Stimulated activated CD8-positive, alpha-beta memory T cell treated with anti-CD3 and anti-CD28 coated beads, Interleukin-4, amount 100 ng/mL, for 4 hours (primary cell): Measurements from ENCODE around the gene HOXD10.

ENCODE experiments used
- DNase-seq, 2 donors: peaks; one replicate each; pipeline ENCODE4 v3.0.0-alpha.2; 2020; ENCODE audit warnings: low read depth in 2 of 2, low spot score in 1 of 2

HOXD10 gene

DNA sequence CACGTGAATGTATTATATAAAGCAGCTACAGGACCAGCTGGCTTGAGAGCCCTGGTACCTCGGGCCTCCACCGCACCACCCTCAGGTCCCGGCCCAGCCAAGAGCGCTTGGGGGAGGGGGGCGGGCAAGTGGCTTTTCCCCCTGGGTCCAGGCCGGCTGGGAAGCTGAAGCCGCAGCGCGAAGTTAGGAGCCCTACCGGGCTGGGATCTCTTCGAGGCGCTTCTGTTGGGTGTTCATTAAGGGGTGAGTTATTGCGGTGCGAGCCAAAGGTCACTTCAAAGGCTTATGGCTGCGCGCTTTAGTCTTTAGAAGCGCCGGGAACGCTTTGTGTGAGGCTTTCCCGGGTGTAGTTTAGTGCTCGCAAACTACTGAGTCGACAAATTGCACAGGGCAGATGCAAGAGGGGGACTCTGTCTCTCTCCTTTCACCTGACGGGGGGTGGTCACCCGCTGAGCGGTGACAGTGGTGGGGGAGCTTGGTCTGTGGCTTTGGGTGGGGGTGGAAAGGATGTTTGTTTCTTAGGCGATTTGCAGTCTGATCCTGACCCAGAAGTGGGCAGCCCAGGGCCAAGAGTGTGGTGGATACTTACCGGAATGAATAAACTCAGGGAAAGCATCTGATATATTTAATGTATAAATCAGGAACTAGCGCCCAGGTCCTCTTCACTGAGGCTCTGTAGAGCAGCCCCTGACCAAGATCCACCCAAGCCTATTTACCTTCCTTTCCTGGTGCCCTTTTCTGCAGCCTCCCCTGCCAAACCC is 46.5 kb downstream of the HOXD10 start:
- DNase-seq: no peak

DNA sequence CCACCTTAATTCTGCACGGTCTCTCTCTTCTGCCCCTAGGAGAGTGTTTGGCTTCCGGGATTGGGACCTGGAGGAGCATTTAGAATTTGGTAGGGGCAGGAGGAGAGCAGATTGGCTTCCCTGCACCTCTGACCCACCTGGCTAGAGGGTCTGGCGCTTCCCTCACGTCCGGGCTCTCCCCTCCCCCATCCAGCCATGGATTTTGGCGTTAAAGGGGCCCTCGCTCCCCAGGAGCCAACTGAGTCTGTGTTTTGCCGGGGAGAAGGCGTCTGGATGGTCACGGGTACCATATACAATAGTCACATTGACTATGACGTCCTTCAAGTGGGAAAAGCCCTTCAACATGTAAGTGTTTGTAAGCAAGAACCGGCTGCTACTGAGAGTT is 47.1 kb downstream of the HOXD10 start:
- DNase-seq: no peak

DNA sequence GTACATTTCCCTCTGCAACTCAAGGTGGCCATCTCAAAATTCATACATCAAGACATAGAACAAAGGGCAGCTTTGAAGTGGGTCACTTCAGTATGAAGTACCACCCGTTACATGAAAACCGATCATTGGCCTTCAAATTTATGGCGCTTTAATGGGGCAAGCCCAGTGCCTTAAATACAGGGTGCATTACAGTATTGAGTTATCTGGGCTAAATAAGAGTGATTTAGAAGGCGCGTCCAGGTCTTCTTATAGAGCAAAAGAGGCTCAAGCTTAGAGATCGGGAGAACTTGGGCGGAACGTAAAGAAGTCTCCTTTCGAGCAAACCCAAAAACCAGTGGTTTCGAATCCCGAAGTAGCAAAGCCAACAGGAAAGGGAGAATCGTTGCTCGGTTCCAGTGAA is 47.6 kb downstream of the HOXD10 start:
- no peak for DNase-seq

DNA sequence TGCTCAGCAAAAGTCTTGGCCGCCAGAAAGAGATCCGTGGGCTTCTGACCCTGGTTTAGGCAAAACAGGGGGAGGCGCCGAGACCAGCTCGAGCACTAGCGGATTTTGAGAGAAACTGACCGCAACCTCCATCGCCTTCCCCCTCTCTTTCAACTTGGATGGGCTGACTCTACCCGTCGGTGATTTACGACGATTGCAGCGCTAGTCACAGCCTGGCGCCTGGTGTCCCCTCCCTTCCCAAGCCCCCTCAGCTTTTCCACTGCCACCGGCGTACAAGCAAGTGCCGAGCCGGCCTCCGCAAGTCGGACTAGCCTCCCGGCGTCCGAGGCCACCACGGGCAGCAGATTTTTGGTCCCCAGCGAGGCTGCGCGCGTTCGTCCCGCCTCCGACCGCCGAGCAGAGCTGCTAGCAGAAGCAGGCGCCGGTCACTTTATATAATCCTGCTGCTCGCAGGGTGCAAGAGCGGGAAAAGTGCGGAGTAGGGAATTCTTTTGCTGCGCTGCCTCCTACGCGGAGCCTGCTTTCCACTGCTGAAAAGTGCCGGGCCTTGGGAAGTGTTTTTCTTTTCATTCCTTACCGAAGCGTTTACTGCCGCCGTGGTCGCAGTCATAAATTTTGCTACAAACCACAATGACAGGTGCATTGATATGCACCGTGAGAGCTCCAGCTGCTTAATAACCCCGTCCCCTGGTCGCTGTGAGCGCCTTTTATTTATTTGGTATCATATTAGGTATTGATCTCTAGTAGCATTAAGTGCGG is 48.2 kb downstream of the HOXD10 start:
- DNase-seq: no peak

DNA sequence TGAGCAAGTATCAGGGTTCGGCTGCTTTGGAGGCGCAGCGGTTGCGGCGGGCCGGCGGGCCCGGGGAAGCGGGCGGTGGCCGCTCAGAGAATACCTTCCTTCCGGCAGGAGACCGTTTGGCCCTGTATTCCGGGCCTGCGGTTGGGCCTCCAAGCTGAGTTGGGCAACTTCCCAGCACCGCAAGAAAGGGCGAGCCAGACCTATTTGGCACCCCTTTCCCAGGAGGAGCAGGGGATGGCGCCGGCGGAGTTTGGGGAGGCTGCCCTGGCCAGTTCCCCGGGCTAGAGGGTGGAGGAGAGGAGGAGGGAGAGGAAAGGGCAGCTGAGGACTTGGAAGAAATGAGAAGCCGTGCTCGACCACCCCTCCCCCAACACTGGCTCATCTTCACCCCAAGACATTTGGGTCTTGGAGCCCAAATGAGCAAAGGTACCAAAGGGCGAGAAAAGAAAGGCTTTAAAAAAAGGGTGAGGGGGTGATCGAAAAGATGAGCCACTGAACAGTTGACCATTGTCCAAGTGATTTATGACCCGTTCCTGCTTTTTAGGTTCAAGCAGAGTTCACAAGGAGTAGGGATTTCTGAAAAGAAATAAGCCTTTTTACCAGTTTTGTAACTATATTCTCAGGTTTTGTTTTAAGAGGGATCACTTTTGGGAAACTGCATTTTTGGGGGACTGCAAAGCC is 48.9 kb downstream of the HOXD10 start:
- DNase-seq: no peak

DNA sequence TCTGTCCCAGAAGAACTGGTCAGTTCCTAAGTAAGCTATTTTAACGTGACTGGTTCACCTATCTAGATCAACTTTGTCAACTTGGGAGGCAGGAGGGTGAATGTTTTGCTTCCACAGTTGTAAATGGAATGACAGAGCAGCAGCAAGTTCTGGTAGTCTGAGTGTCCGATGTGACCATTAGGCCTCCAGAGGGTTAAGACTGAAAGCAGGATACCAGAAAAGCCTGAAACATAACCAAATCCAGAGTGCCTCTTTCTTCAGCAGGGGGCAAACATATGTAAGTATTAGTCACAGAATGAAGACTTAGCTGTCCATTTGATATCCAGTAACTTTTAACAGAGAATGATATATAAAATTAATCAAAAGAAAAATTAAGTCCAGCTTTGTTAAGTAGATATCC is 49.7 kb downstream of the HOXD10 start:
- DNase-seq: no peak

DNA sequence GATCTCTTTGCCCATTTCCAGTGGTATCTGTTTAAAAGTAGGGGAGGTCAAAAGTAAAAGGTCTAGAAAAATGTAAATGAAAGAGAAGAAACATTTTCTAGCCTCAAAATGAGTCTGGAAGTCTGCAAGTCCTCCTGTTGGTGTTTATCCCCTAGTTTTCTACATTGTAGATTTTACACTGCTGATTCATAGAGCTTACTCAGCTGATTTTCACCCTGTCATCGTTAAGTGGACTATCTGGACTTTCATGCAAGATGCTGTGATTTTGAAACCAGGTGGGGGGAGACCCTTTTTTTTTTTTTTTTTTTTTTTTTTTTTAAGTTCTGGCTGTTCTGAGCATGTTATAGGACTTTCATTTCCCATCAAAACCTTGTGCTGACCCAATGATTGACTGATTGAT is 50.8 kb downstream of the HOXD10 start:
- DNase-seq: no peak

DNA sequence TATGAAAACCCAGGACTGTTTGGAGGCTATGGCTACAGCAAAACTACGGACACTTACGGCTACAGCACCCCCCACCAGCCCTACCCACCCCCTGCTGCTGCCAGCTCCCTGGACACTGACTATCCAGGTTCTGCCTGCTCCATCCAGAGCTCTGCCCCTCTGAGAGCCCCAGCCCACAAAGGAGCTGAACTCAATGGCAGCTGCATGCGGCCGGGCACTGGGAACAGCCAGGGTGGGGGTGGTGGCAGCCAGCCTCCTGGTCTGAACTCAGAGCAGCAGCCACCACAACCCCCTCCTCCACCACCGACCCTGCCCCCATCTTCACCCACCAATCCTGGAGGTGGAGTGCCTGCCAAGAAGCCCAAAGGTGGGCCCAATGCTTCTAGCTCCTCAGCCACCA is 52.6 kb downstream of the HOXD10 start:
- no peak for DNase-seq
